H1 (cell line): ENCODE data around the gene AGFG2. TPM values are rescaled to one million over a fixed set of nuclear protein-coding genes. Genes with fewer than 3 reads are reported as not detected.

ENCODE experiments used
- CTCF ChIA-PET: fragments of 300-600 bp; sonication (Branson Sonifier 250); formaldehyde crosslinking; loops from one replicate; lab custom pipeline; 2021; ENCODE audit not compliant: partially characterized antibody; lab: Charles Lee
- POLR2A ChIA-PET: fragments of 300-600 bp; sonication (Branson Sonifier 250); formaldehyde crosslinking; loops from one replicate; lab custom pipeline; 2021; ENCODE audit warnings: inconsistent platforms; ENCODE audit not compliant: partially characterized antibody; lab: Charles Lee
- DNase-seq, 2 experiments: peaks; one replicate each; pipeline versions ENCODE4 v3.0.0 to v3.0.0-alpha.2; 2010 to 2022; ENCODE audit warnings: low spot score in 2 of 2, low read depth in 1 of 2, mixed read lengths in 1 of 2
- FAIRE-seq: peaks from 2 replicates; lab custom pipeline; 2011; peaks lifted over from hg19 to GRCh38; lab: Jason Lieb, UNC
- H2AFZ ChIP-seq: 2 replicates; pipeline ENCODE4 v1.8.1; 2012; ENCODE audit warnings: low read length, inconsistent platforms
- H2AK5ac ChIP-seq: 2 replicates; pipeline ENCODE4 v1.6.1; 2013; ENCODE audit warnings: low read depth, low read length
- H2BK120ac ChIP-seq: replicated peaks from 2 replicates; pipeline ENCODE3; 2013; ENCODE audit warnings: low read depth, low read length, inconsistent platforms
- H2BK12ac ChIP-seq: 2 replicates; pipeline ENCODE4 v1.6.1; 2013; ENCODE audit warnings: low read depth, low read length
- H2BK15ac ChIP-seq: 2 replicates; pipeline ENCODE4 v1.6.1; 2013; ENCODE audit warnings: low read length
- H2BK20ac ChIP-seq: 2 replicates; pipeline ENCODE4 v1.6.1; 2013; ENCODE audit warnings: low read length
- H2BK5ac ChIP-seq: 2 replicates; pipeline ENCODE4 v1.6.1; 2013; ENCODE audit warnings: low read depth, low read length
- H3K14ac ChIP-seq: 2 replicates; pipeline ENCODE4 v1.6.1; 2013; ENCODE audit warnings: inconsistent platforms; ENCODE audit not compliant: insufficient read length
- H3K18ac ChIP-seq: 2 replicates; pipeline ENCODE4 v1.6.1; 2013; ENCODE audit warnings: low read length; ENCODE audit errors: extremely low read depth
- H3K23ac ChIP-seq: 2 replicates; pipeline ENCODE4 v1.6.1; 2013; ENCODE audit warnings: inconsistent platforms; ENCODE audit not compliant: insufficient read length
- H3K23me2 ChIP-seq: 2 replicates; pipeline ENCODE4 v1.6.1; 2013; ENCODE audit warnings: low read depth, low read length
- H3K27ac ChIP-seq: 2 replicates; pipeline ENCODE4 v1.6.1; 2011; ENCODE audit warnings: low read depth, low read length, inconsistent platforms
- H3K27me3 ChIP-seq, 4 experiments: replicated peaks in 1 of 4; 1 replicate in 1 of 4; 2 replicates in 3 of 4; pipeline versions ENCODE4 v1.6.1 to v1.8.1; 2011 to 2013; ENCODE audit warnings: low read length in 3 of 4, mild to moderate bottlenecking in 3 of 4, inconsistent platforms in 2 of 4, mixed read lengths in 2 of 4, moderate library complexity in 1 of 4; ENCODE audit not compliant: control insufficient read depth in 3 of 4, insufficient read depth in 3 of 4; ENCODE audit errors: extremely low read depth in 1 of 4
- H3K36me3 ChIP-seq, 4 experiments: 2 replicates each; pipeline versions ENCODE4 v1.6.1 to v1.8.1; 2011 to 2013; ENCODE audit warnings: mild to moderate bottlenecking in 4 of 4, low read length in 3 of 4, moderate library complexity in 2 of 4, control low read depth in 1 of 4, inconsistent platforms in 1 of 4; ENCODE audit not compliant: insufficient read depth in 4 of 4, control insufficient read depth in 2 of 4
- H3K4ac ChIP-seq: replicated peaks from 2 replicates; pipeline ENCODE3; 2013; ENCODE audit warnings: low read length, low read depth, mixed read lengths, inconsistent platforms; ENCODE audit not compliant: insufficient read length
- H3K4me1 ChIP-seq, 4 experiments: replicated peaks in 1 of 4; 1 replicate in 1 of 4; 2 replicates in 3 of 4; pipeline versions ENCODE4 v1.6.1 to v1.8.1; 2011 to 2013; ENCODE audit warnings: low read length in 3 of 4, inconsistent platforms in 2 of 4, mixed read lengths in 1 of 4; ENCODE audit not compliant: insufficient read depth in 4 of 4, control insufficient read depth in 3 of 4
- H3K4me2 ChIP-seq, 2 experiments: 2 replicates each; pipeline versions ENCODE4 v1.6.1 to v1.8.1; 2011 to 2013; ENCODE audit warnings: low read depth in 2 of 2, low read length in 2 of 2, control low read depth in 1 of 2, inconsistent platforms in 1 of 2, mild to moderate bottlenecking in 1 of 2; ENCODE audit not compliant: insufficient read depth in 1 of 2
- H3K4me3 ChIP-seq, 4 experiments: fragments of 200-600, 300-600 bp in 1 of 4; sonication (generic), shearing (Covaris generic), sonication (Bioruptor Twin) in 1 of 4; 2 replicates each; pipeline versions ENCODE4 v1.5.1 to v1.8.1; 2011 to 2016; ENCODE audit warnings: low read length in 4 of 4, low read depth in 3 of 4, control low read depth in 2 of 4, inconsistent platforms in 2 of 4, mild to moderate bottlenecking in 2 of 4, mixed read lengths in 1 of 4, moderate library complexity in 1 of 4; ENCODE audit not compliant: insufficient read depth in 2 of 4; ENCODE audit errors: extremely low read depth in 1 of 4
- H3K56ac ChIP-seq: replicated peaks from 2 replicates; pipeline ENCODE3; 2013; ENCODE audit warnings: low read depth, mild to moderate bottlenecking, mixed read lengths, low read length, inconsistent platforms; ENCODE audit not compliant: insufficient read length
- H3K79me1 ChIP-seq: 2 replicates; pipeline ENCODE4 v1.6.1; 2013; ENCODE audit warnings: low read depth, low read length, control low read depth
- H3K79me2 ChIP-seq, 2 experiments: 2 replicates each; pipeline versions ENCODE4 v1.6.1 to v1.8.1; 2012 to 2013; ENCODE audit warnings: low read length in 2 of 2, mild to moderate bottlenecking in 2 of 2, inconsistent platforms in 1 of 2; ENCODE audit not compliant: insufficient read depth in 2 of 2, control insufficient read depth in 1 of 2
- H3K9ac ChIP-seq, 4 experiments: replicated peaks in 1 of 4; 1 replicate in 1 of 4; 2 replicates in 3 of 4; pipeline versions ENCODE4 v1.6.1 to v1.8.1; 2011 to 2013; ENCODE audit warnings: low read depth in 3 of 4, low read length in 3 of 4, control low read depth in 2 of 4, mild to moderate bottlenecking in 2 of 4, moderate library complexity in 2 of 4, inconsistent platforms in 1 of 4; ENCODE audit errors: extremely low read depth in 1 of 4
- H3K9me3 ChIP-seq, 2 experiments: 2 replicates each; pipeline versions ENCODE4 v1.6.1 to v1.8.1; 2012 to 2013; ENCODE audit warnings: mild to moderate bottlenecking in 2 of 2, moderate library complexity in 2 of 2, control low read depth in 1 of 2, inconsistent platforms in 1 of 2, low read depth in 1 of 2, low read length in 1 of 2, mixed read lengths in 1 of 2; ENCODE audit not compliant: insufficient read depth in 2 of 2
- H4K20me1 ChIP-seq, 2 experiments: replicated peaks in 1 of 2; 2 replicates each; pipeline versions ENCODE3 to v1.8.1; 2011 to 2013; ENCODE audit warnings: inconsistent platforms in 2 of 2, low read length in 2 of 2, mild to moderate bottlenecking in 1 of 2; ENCODE audit not compliant: insufficient read depth in 2 of 2, control insufficient read depth in 1 of 2
- H4K5ac ChIP-seq: 2 replicates; pipeline ENCODE4 v1.6.1; 2013; ENCODE audit warnings: low read length, low read depth, mixed read lengths, inconsistent platforms; ENCODE audit not compliant: insufficient read length
- H4K8ac ChIP-seq: 2 replicates; pipeline ENCODE4 v1.8.0; 2013; ENCODE audit warnings: mild to moderate bottlenecking, moderate library complexity, low read length, inconsistent platforms; ENCODE audit not compliant: insufficient read depth; ENCODE audit errors: extremely low read depth
- H4K91ac ChIP-seq: replicated peaks from 2 replicates; pipeline ENCODE3; 2013; ENCODE audit warnings: low read length, mixed read lengths, inconsistent platforms; ENCODE audit not compliant: insufficient read length
- E2F6 ChIP-seq: IDR thresholded peaks from 2 replicates; pipeline ENCODE4 v1.6.1; 2012; ENCODE audit warnings: inconsistent platforms
- JUN ChIP-seq: IDR thresholded peaks from 2 replicates; pipeline ENCODE4 v1.6.1; 2011; ENCODE audit warnings: low read depth, mild to moderate bottlenecking, improper control_type of control experiment, low read length
- KDM4A ChIP-seq: IDR thresholded peaks from one replicate; pipeline ENCODE4 v1.7.1; 2012; ENCODE audit warnings: low read depth, mild to moderate bottlenecking, moderate library complexity, low read length, inconsistent platforms; ENCODE audit not compliant: severe bottlenecking
- MAX ChIP-seq: IDR thresholded peaks from 2 replicates; pipeline ENCODE4 v1.6.1; 2012; ENCODE audit warnings: inconsistent platforms
- SIN3A ChIP-seq, 2 experiments: IDR thresholded peaks in 1 of 2; conservative IDR thresholded peaks in 1 of 2; 2 replicates each; pipeline ENCODE4 v1.6.1; 2011 to 2012; ENCODE audit warnings: low read length in 2 of 2, improper control_type of control experiment in 1 of 2, low read depth in 1 of 2, mild to moderate bottlenecking in 1 of 2
- TAF1 ChIP-seq: IDR thresholded peaks from 2 replicates; pipeline ENCODE4 v1.6.1; 2011; ENCODE audit warnings: mild to moderate bottlenecking, low read depth, low read length
- WGBS, 2 experiments: shearing (Covaris generic) in 1 of 2; methylation state at CpG; one replicate each; pipeline versions ENCODE4 v1.1.6 to v1.1.7; 2013 to 2015; ENCODE audit warnings: low lambda C conversion rate in 2 of 2, mixed read lengths in 2 of 2, inconsistent platforms in 1 of 2, low coverage in 1 of 2, missing lambda C conversion rate in 1 of 2; ENCODE audit not compliant: insufficient replicate concordance in 2 of 2, insufficient coverage in 1 of 2, insufficient read length in 1 of 2; ENCODE audit errors: extremely low coverage in 1 of 2, missing lambda C conversion rate in 1 of 2; 5-methylcytosine and 5-hydroxymethylcytosine counted together
- polyA plus RNA-seq, 7 experiments: library from polyadenylated mRNA; depleted of rRNA in 3 of 7; stranded (reverse) in 5 of 7; unstranded in 2 of 7; fragments of >200 nt in 5 of 7; fragments of 200-250 nt in 2 of 7; gene quantifications; 1 replicate in 5 of 7; 2 replicates in 1 of 7; 4 replicates in 1 of 7; pipeline versions ENCODE4 v1.2.1 to v1.2.3, GENCODE V29; 2011 to 2013; ENCODE audit warnings: missing spikeins in 2 of 7, mixed read lengths in 2 of 7
- total RNA-seq: library from RNA; stranded (reverse); fragmentation: NEBNext Ultra II Directional; extraction: Animal tissue kit (Norgen Biotek cat#: 25700); gene quantifications from 2 replicates; pipeline ENCODE4 v1.2.1, GENCODE V29; 2021

The AGFG2 gene
- total and polyA plus RNA-seq, 2 of the 8 experiments (the other 6 are each of a cell fraction or from before 2014, with no cell fraction given), result 7.6 to 11.2 TPM

- 5% methylated on average over 59 of the region's 68 CpGs; no CpG with 5 or more reads in 1 of the 2 experiments for WGBS, 2 experiments
- peak overlapping the region; percentile 29; the same call in 1 of the 2 replicates for H2AFZ ChIP-seq
These were observed 66.2 kb downstream of the AGFG2 start for GRCh38 chr7:100604976-100605911.

More at GRCh38 chr7:100604976-100605911, 66.2 kb downstream of the AGFG2 start:
- peak in 1 of 2 experiments; percentile 79 for DNase-seq
- no peak overlapping the region for H2BK120ac ChIP-seq
- no peak overlapping the region for H3K4ac ChIP-seq
- TF ChIP-seq MAX (peak; percentile 66), JUN (no peak), E2F6 (peak; percentile 67), TAF1 (no peak), KDM4A (peak; percentile 59), SIN3A (conservative IDR thresholded peaks at IDR 0.05 in 1 of 2, IDR thresholded peaks at IDR 0.05 in 1 of 2; ENCODE audit: low read depth in 1 of 2, low read length in 2 of 2) (peak in 1 of 2 experiments; percentile 10; a peak in 1 of 4 replicates)
- peak overlapping the region; percentile 48 for H3K18ac ChIP-seq
- 0 out of 2 replicates have a peak, but pooled peaks cover 4% of the 10 kb centered on the region for H3K79me1 ChIP-seq
- H3K27ac ChIP-seq, result no peak overlapping the region
- H2BK20ac ChIP-seq, result no peak overlapping the region
- H3K23ac ChIP-seq, result no peak overlapping the region
- no peak overlapping the region for H4K91ac ChIP-seq
- H2AK5ac ChIP-seq, result no peak overlapping the region
- ChIA-PET POLR2A (interaction anchor here (0.7 to 8.9 kb wide), 13 partner anchors 10 to 247 kb away, joined by 3 to 172 read pairs (median 3); partner anchors contain the start of genes FBXO24, GIGYF1, LRCH4 and SLC12A9), CTCF (interaction anchor here (0.8 to 5.4 kb wide), 16 partner anchors 9 to 247 kb away, joined by 3 to 39 read pairs (median 4); partner anchors contain the start of genes FBXO24, GIGYF1, LRCH4 and SLC12A9)
- 0 out of 2 replicates have a peak overlapping the region, but pooled peaks have one; percentile 27 for H2BK12ac ChIP-seq
- FAIRE-seq, result no peak
- H3K9me3 ChIP-seq, result no peaks in the 10 kb centered on the region
- peaks cover 0 to 29% (median 19%) of the 10 kb centered on the region in 4 experiments; a peak in 6 of 7 replicates for H3K4me1 ChIP-seq
- peak overlapping the region; percentile 61 to 82 (median 76) for H3K4me3 ChIP-seq
- no peaks in the 10 kb centered on the region for H4K20me1 ChIP-seq
- H2BK5ac ChIP-seq, result no peak overlapping the region
- H3K36me3 ChIP-seq, result peaks cover 0 to 7% (median under 1%) of the 10 kb centered on the region in 4 experiments; a peak in 3 of 8 replicates
- H2BK15ac ChIP-seq, result no peak overlapping the region
- H3K14ac ChIP-seq, result no peak overlapping the region
- peaks cover 25% of the 10 kb centered on the region for H3K23me2 ChIP-seq
- peak overlapping the region in 1 of 4 experiments; percentile 27; a peak in 2 of 7 replicates for H3K9ac ChIP-seq
- peak overlapping the region; percentile 72 for H4K8ac ChIP-seq
- no peak overlapping the region for H3K56ac ChIP-seq
- peak overlapping the region; percentile 40 for H4K5ac ChIP-seq
- H3K79me2 ChIP-seq, result peaks cover 0 to 6% of the 10 kb centered on the region in 2 experiments; a peak in 1 of 4 replicates
- H3K27me3 ChIP-seq, result peaks cover 0 to 10% (median 4%) of the 10 kb centered on the region in 4 experiments; a peak in 2 of 7 replicates
- H3K4me2 ChIP-seq, result peak overlapping the region; percentile 98
